ENCODE measurements around the gene UBE2E1.

Gene UBE2E1

GRCh38 chr3:23821858-23822257 is 16.1 kb downstream of the UBE2E1 start:
- no peak for DNase-seq (ENCODE audit: low read depth)

GRCh38 chr3:23822559-23822958 is 16.8 kb downstream of the UBE2E1 start:
- DNase-seq (ENCODE audit: low read depth), result no peak

GRCh38 chr3:23823620-23824019 is 17.9 kb downstream of the UBE2E1 start:
- no peak for DNase-seq (ENCODE audit: low read depth)

DNA sequence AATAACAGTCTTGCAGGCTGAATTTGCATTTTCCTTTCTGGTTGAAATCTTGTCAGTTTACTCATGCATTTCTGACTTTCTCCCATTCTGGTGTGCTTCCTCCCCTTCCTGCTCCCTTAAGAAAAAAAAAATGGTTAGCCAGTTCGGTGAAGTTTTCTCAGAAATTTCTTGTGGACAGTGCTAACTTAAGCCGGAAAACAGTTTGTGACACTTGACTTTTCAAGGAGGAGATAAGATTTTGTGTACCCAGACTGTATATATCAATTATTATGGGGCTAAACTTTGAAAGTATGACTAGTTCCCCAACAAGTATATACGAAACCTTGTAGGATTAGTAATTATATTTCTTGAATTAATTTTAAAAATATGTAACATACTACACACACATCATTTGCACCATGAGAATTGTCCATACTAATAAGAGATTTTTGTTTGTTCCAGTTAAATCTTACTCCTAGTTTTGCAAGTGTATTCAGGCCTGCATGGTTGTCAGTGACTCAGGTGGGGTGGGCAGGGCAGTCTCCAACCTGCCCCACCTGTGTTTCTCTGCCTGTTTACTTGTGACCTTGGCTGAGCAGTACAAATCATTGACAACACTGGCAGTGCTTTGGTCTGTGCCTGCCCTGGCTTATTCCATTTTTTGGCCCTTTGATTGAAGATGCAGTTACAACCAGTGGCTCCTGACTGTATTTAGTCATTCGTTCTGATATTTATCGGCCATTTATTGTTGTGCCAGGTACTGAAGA is 19.1 kb downstream of the UBE2E1 start:
- DNase-seq (ENCODE audit: low read depth), result no peak

- no peak for DNase-seq (ENCODE audit: low read depth)
Measured at GRCh38 chr3:23825802-23826201, 20.0 kb downstream of the UBE2E1 start.

DNA sequence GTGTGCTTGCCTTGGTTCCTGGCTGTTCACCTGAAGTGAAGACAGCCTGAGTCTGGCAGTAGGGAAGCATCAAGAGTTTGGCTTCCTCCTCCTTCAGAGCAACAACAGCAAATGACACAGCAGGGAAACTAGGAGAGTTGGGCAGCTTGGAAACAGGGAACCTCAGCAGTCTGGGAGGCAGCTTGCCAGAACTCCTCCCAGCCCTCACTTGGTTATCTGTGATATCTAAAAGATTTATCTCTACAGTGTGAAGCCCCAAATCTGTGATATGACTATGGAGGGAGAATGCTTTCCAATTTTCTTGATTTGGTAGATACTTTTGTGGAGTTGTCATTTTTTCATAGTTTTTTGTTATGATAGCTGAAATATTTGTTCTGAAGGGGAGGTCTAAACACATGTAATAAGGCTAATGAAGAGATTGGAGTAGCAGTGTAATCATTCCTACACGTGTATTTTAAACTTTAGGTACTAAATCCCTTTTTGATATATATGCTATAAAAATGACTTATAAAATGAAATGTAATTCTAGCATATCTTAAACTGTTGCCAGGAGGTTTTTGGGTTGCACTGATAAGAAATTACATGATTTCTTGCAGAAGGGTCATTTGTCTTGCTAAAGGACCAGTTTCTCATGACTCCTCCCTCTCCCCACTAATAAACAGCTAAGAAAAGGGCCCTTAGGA is 20.8 kb downstream of the UBE2E1 start:
- no peak for DNase-seq (ENCODE audit: low read depth)

- no peak for DNase-seq (ENCODE audit: low read depth)
Measured at GRCh38 chr3:23829242-23829934, 23.6 kb downstream of the UBE2E1 start.

DNA sequence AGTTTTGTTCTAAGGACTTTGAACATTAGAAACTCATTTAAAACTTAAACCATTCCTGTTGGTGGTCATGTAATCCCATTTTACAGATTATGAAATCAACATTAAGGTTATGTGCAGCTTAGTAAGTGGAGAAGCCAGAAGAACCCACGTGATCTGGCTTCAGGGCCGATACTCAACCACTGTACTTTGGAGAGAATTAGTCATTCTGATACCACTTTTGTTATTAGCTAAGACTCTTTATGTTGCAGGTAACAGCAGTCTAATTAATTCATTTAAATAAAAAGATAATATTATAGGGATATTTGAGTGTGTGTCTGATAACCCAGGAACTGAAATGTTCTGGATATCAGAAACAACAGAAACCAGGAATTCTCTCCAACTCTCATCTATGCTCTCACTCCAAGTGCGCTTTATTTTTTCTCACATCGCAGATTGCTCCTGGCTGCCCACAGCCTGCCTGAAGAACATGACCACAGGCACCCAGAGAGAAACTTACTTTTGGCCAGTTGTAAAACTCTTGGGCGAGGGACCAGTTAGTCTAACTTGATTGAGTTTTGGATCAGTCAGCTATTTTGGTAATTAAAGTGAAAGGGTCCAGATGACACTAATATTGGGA is 25.2 kb downstream of the UBE2E1 start:
- no peak for DNase-seq (ENCODE audit: low read depth)

GRCh38 chr3:23831517-23832394 is 26.0 kb downstream of the UBE2E1 start:
- DNase-seq (ENCODE audit: low read depth), result no peak

GRCh38 chr3:23832523-23832922 is 26.8 kb downstream of the UBE2E1 start:
- no peak for DNase-seq (ENCODE audit: low read depth)

GRCh38 chr3:23834082-23834870 is 28.5 kb downstream of the UBE2E1 start:
- DNase-seq (ENCODE audit: low read depth), result no peak

GRCh38 chr3:23835087-23835486 is 29.3 kb downstream of the UBE2E1 start:
- DNase-seq (ENCODE audit: low read depth), result no peak

GRCh38 chr3:23835802-23836201 is 30.0 kb downstream of the UBE2E1 start:
- DNase-seq (ENCODE audit: low read depth), result no peak

GRCh38 chr3:23836536-23837230 is 30.9 kb downstream of the UBE2E1 start:
- no peak for DNase-seq (ENCODE audit: low read depth)

DNA sequence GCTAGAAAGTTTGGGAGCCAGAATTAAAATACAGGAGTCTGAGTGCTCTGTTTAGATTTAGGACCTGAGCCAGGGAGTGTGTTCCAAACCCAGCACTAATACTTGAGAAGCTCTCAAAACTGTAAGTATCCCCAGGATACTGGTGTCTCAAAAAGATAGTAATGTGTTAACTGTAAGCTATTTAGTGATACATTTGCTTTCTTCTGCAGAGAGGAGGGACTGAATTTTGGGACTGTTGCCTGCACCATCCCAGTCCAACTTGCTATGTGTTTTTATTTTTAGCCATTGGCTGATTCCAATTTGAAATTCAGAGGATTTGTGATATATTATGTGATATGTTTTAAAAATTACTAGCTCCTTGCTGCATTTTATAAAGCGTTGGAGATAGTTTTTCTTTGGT is 31.5 kb downstream of the UBE2E1 start:
- no peak for DNase-seq (ENCODE audit: low read depth)

GRCh38 chr3:23837691-23838090 is 31.9 kb downstream of the UBE2E1 start:
- no peak for DNase-seq (ENCODE audit: low read depth)

GRCh38 chr3:23840521-23840920 is 34.8 kb downstream of the UBE2E1 start:
- no peak for DNase-seq (ENCODE audit: low read depth)

GRCh38 chr3:23843869-23844268 is 38.1 kb downstream of the UBE2E1 start:
- DNase-seq (ENCODE audit: low read depth), result no peak

DNA sequence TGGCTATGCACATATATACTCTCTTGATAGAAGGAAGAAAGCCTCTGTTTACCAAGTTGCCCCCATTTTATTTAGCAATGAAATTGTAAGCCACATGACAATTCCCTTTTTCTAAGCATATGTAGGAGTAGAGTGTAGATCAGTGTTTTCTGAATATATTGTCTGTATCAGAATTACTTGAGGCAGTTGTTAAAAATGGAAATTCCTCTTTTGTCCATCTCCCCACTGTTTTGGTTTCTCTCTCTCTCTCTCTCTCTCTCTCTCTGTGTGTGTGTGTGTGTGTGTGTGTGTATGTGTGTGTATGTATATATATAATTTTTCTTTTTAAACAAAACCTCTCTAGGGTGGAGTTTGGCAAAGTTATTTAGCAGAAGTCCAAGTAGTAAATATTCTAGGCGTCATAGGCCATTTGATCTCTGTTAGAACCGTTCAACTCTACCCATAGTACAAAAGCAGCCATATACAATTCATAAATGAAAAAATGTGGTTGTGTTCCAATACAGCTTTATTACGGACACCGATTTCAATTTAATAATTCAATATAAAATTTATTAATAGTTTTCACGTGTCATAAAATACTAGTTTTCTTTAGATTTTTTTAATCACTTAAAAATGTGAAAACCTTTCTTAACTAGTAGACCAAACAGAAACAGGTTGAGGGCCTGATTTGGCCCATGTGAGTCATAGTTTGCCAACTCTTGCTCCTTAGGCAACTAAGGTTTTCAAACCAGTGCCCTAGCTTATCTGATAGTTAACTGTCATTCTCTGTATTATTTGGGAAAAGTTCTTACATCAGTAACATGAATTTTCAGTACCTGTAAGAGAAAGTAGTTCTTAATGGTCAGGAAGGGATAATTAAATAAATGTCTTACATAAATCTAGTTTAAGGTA is 39.8 kb downstream of the UBE2E1 start:
- no peak for DNase-seq (ENCODE audit: low read depth)

All from stimulated activated CD8-positive, alpha-beta memory T cell treated with anti-CD3 and anti-CD28 coated beads, Interleukin-12 subunit alpha, Interleukin-12 subunit beta, amount 100 ng/mL, for 1 hour (primary cell).